T-helper 1 cell treated with Interleukin-12 subunit alpha and Interleukin-12 subunit beta and Interleukin-4 antibody, amounts not matched to agents 30 μg/mL and 1 μg/mL, for 36 hours (primary cell): Measurements from ENCODE around the gene WDR1.

Experiments used
- H3K27ac Mint-ChIP-seq: one replicate; pipeline ENCODE4 v1.8.0; 2021; ENCODE audit warnings: mild to moderate bottlenecking, mixed read lengths
- H3K27me3 Mint-ChIP-seq: one replicate; pipeline ENCODE4 v1.8.0; 2021; ENCODE audit warnings: low read depth, mixed read lengths
- H3K36me3 Mint-ChIP-seq: one replicate; pipeline ENCODE4 v1.8.0; 2021; ENCODE audit warnings: low read depth, mixed read lengths
- H3K4me1 Mint-ChIP-seq: one replicate; pipeline ENCODE4 v1.8.0; 2021; ENCODE audit warnings: low read depth, mixed read lengths
- H3K4me3 Mint-ChIP-seq: one replicate; pipeline ENCODE4 v1.8.0; 2021; ENCODE audit warnings: mild to moderate bottlenecking, moderate library complexity, mixed read lengths
- H3K9me3 Mint-ChIP-seq: one replicate; pipeline ENCODE4 v1.8.0; 2021; ENCODE audit warnings: mixed read lengths

The WDR1 gene

DNA sequence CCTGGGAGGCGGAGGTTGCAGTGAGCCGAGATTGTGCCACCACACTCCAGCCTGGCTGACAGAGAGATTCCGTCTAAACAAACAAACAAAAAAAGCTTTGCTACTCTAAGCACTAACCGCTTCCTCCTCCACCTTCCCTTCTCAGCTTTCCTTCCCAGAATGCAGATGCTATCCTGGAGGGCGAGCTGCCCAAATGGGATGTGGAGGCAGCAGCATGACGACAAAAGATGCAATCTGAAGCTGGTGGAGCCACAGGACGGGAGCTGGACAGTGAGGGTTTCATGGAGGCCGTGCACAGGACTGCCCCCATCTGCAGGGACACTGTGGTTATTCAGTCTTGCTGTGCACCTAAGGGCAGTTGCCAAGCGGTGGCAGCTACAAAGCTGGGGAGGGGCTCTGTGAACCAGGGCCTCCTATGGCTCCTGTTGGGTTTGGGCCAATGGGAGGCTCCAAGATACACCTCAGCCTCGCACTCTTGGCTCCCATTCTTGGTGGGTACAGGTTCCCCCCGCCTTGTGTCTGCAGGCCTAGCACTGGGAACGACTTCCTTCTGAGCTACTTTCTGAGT lies 47.4 kb downstream of the WDR1 start:
- H3K27ac Mint-ChIP-seq: no peak overlapping the region

DNA sequence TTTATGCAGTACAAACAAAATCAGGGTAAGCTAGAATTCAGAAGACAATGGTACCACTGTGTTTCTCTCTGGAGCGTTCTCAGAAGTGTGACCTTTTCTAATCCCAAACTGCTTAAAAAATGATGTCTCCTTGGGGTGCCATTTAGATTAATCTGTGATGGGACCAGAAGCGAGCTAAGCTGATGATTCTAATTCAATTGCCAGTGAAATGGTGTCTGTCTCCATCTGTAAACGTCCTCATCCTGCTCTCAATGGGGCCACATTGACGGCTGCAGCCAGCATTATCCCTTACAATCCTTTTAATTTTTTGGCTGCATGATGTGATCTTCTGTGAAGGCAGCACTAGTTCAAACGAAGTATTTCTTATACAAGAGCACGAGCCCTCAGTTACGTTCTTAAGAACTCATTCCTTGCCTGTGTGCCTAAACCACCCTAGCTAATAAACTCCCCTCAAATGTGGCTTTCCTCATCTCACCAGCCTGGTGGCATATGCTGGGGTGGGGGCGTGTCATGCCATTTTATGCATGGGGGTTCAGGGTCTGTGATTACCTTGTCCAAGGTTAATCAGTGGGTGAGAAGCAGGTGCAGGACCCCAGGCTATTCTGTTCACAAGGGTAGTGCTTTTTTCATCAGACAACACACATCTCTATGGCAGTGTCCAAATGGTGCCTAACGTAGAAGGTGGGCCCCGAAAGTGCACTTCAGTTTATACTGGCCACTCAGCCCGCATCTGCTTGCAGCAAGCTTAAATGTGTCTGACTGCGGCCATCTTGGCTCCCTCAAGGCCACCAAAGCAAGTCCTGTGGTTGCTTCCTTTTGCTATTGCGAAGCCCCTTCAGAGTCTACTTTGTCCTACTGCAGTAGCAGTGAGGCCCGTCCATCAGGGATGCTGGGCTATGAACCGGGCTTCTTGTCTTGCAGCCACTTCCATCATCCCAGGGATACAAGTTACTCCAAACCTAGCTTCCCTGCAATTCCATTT lies 49.6 kb downstream of the WDR1 start:
- Mint-ChIP-seq H3K9me3 (no peaks in the 10 kb centered on the region), H3K4me3 (no peak overlapping the region), H3K27me3 (no peaks in the 10 kb centered on the region), H3K27ac (no peak overlapping the region), H3K36me3 (peaks cover 30% of the 10 kb centered on the region), H3K4me1 (no peaks in the 10 kb centered on the region)

More for the DNA sequence above, 47.4 kb downstream of the WDR1 start:
- Mint-ChIP-seq H3K9me3 (no peaks in the 10 kb centered on the region), H3K4me3 (no peak overlapping the region), H3K27me3 (no peaks in the 10 kb centered on the region), H3K36me3 (peaks cover 41% of the 10 kb centered on the region), H3K4me1 (no peaks in the 10 kb centered on the region)

DNA sequence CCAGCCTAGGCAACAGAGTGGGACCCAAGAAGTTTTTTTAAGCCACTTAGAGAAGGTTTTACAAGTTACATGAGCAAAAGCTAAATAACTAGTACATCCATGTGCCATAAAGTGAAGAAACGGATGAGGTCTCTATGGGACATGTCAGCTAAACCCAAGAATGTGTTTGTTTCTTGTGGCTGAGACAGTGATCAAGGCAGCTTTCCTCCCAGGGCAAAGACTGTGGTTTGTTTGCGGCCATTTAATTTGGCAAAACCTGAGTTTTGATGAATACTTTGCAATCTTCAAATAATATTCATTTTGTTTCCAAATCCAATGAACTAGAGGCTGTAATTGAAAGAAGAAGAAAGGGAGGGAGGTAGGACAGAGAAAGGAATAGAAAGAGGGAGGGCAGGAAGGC lies 50.4 kb downstream of the WDR1 start:
- peaks cover 28% of the 10 kb centered on the region for H3K36me3 Mint-ChIP-seq
- H3K4me3 Mint-ChIP-seq: no peak overlapping the region
- H3K4me1 Mint-ChIP-seq: no peaks in the 10 kb centered on the region
- H3K27me3 Mint-ChIP-seq: no peaks in the 10 kb centered on the region
- H3K9me3 Mint-ChIP-seq: no peaks in the 10 kb centered on the region
- no peak overlapping the region for H3K27ac Mint-ChIP-seq

DNA sequence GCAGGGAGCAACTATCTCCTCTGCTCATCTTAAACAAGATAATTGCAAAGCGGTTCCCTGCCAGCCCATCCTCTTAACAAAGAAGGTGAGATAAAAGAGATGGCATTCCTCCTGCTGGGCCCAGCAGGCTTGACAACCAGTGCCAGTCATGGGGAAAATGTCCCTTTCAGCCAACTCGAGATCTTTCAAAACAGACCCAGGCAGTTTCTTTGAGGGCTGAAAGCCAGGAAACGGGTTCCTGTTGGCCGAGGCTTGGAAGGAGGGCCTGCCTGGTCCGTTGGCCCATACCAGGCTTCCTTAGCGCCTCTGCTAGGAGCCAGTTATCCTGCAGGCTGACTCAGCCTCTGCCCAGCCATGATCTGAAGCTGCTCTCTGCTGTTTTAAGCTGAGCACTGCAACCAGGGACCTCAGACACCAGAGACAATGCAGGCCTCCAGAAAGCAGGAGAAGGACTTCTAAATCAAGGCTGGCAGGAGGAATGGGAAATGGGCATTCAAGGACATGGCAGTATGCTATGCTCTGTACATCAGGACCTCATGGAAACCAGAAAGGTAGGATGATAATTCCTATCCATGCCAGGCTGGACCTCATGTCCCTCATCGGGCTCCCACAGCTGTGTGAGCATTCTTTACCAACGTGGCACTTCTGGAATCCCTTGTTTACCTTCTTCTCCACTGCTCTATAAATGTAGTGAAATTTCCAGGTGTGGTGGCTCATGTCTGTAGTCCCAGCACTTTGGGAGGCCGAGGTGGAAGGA lies 52.9 kb downstream of the WDR1 start:
- no peaks in the 10 kb centered on the region for H3K27me3 Mint-ChIP-seq
- peaks cover 33% of the 10 kb centered on the region for H3K36me3 Mint-ChIP-seq
- H3K4me1 Mint-ChIP-seq: no peaks in the 10 kb centered on the region
- no peak overlapping the region for H3K4me3 Mint-ChIP-seq
- H3K27ac Mint-ChIP-seq: no peak overlapping the region
- H3K9me3 Mint-ChIP-seq: no peaks in the 10 kb centered on the region

DNA sequence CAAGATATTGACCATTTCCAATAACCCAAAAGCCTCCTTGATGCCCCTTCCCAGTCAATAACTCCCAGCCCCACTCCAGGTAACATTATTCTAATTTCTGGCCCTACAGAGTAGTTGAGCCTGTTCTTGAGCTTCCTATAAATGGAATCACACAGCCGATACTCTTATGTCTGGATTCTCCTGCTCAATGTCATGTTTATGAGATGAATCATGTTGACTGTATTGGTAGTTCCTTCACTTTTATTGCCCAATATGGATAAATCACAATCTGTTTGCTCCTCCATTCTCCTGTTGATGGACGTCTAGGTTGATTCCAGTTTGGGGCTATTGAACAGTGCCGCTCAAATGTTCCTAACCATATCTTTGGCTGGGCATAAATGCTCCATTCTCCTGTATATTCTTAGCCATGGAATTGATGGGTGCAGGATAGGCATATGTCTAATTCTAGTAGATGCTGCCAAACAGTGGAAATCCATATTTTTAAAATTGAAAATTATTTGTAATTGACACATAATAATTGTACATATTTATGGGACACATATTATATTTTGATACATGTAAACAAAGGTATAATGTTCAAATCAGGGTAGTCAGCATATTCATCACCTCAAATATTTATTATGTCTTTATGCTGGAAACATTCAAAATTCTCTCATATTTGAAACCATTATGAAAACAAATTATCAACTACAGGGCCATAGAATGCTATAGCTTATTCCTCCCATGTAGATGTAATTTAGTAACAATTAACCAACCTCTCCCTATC lies 54.8 kb downstream of the WDR1 start:
- Mint-ChIP-seq H3K9me3 (no peaks in the 10 kb centered on the region), H3K4me3 (no peak overlapping the region), H3K27me3 (no peaks in the 10 kb centered on the region), H3K36me3 (peaks cover 25% of the 10 kb centered on the region), H3K27ac (no peak overlapping the region), H3K4me1 (no peaks in the 10 kb centered on the region)

DNA sequence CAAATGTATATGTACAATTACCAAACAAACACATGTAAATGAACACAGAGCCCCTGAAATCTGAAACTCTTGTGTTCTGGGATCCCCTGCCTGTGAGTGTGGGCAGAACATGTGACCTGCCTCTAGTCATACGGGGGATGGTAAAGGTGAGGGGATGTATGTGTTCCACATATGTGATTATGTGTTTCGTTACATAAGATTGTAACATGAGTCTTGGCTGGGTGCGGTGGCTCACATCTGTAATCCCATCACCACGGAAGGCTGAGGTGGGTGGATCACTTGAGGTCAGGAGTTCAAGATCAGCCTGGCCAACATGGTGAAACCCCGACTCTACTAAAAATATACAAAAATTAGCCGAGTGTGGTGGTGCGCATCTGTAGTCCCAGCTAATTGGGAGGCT lies 58.2 kb downstream of the WDR1 start:
- Mint-ChIP-seq H3K4me3 (no peak overlapping the region), H3K27ac (no peak overlapping the region), H3K4me1 (no peaks in the 10 kb centered on the region), H3K9me3 (no peaks in the 10 kb centered on the region), H3K27me3 (no peaks in the 10 kb centered on the region), H3K36me3 (peaks cover 21% of the 10 kb centered on the region)

DNA sequence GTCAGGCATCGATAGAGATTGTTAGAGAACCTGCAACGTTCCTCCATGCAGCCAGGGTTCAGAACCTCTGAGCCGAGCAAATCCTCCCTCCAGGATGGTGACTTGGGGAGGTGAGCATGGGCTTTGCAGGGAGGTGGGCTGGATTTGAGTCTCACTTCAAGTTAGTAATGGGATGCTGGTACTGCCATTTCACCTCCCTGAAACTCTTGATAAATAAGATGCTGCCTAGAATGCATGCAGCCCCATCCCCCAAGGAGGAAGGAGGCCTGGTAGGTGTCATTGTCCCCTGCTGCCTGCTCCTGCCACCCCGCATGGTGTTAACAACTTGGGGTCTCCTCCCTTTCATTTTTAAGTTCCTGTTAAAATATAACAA lies 59.6 kb downstream of the WDR1 start:
- H3K27me3 Mint-ChIP-seq: no peaks in the 10 kb centered on the region
- no peaks in the 10 kb centered on the region for H3K9me3 Mint-ChIP-seq
- H3K27ac Mint-ChIP-seq: no peak overlapping the region
- H3K4me1 Mint-ChIP-seq: no peaks in the 10 kb centered on the region
- no peak overlapping the region for H3K4me3 Mint-ChIP-seq
- H3K36me3 Mint-ChIP-seq: peaks cover 15% of the 10 kb centered on the region

DNA sequence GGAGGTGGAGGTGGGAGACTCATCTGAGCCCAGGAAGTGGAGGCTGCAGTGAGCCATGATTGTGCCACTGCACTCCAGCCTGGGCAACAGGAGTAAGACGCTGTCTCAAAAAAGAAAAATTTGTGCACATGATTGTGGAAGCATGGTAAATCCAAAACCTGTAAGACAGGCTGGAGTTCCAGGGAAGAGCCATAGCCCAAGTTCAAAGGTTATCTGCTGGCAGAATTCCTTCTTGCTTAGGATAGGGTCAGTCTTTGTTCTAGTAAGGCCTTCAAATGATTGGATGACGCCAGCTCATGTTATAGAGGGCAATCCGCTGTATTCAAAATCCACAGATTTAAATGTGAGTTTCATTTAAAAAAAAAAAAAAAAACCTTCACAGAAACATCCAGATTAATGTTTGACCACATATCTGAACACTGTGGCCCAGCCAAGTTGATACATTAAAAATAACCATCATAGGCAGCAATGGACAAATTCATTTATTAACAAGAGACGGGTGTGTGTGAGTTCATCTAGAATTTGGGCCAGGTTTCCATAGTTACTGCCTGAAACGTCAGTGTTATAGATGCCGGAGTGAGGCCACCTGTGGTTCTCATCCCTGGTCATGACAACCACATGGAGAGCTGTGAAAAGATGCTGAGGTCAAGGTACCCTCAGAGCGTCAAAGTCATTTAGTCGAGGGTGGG lies 60.1 kb downstream of the WDR1 start:
- Mint-ChIP-seq H3K4me1 (no peaks in the 10 kb centered on the region), H3K27ac (no peak overlapping the region), H3K4me3 (no peak overlapping the region), H3K27me3 (no peaks in the 10 kb centered on the region), H3K36me3 (peaks cover 15% of the 10 kb centered on the region), H3K9me3 (no peaks in the 10 kb centered on the region)

DNA sequence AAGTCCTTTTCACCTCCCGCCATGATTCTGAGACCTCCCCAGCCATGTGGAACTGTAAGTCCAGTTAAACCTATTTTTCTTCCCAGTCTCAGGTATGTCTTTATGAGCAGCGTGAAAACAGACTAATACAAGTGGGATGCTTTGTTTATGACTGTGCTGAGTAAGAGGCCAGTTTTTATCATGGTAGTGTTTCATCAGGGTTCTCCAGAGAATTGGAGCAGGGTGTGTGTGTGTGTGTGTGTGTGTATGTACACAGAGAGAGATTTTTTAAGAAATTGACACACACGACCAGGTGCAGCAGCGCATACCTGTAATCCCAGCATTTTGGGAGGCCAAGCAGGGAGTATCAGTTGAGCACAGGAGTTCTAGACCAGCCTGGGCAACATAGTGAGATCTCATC lies 60.7 kb downstream of the WDR1 start:
- Mint-ChIP-seq H3K4me1 (no peaks in the 10 kb centered on the region), H3K27ac (no peak overlapping the region), H3K27me3 (no peaks in the 10 kb centered on the region), H3K9me3 (no peaks in the 10 kb centered on the region), H3K4me3 (no peak overlapping the region), H3K36me3 (peaks cover 15% of the 10 kb centered on the region)

DNA sequence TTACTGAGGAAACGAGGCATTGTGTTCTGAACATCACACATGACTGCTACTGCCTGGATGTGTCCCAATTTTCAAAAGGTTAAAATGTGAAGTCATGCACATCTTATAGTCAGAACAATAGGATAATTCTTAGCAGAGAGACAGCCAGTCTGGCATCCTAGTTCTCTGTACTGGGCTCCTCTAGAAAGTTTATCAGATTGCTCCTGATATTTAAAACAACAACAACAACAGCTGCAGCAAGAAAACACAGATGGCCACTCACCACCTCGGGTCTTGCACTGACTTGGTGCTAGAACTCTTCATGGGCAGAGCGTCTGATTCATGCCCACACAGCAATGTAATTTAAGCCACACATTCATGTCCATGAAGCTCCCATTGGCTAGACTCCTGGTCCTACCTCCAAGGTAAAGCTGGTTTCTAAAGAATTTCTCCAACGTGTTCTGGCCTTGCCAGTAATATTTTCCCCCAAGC lies 62.0 kb downstream of the WDR1 start:
- no peaks in the 10 kb centered on the region for H3K27me3 Mint-ChIP-seq
- no peaks in the 10 kb centered on the region for H3K4me1 Mint-ChIP-seq
- H3K36me3 Mint-ChIP-seq: peaks cover 9% of the 10 kb centered on the region
- no peak overlapping the region for H3K4me3 Mint-ChIP-seq
- no peak overlapping the region for H3K27ac Mint-ChIP-seq
- no peaks in the 10 kb centered on the region for H3K9me3 Mint-ChIP-seq

DNA sequence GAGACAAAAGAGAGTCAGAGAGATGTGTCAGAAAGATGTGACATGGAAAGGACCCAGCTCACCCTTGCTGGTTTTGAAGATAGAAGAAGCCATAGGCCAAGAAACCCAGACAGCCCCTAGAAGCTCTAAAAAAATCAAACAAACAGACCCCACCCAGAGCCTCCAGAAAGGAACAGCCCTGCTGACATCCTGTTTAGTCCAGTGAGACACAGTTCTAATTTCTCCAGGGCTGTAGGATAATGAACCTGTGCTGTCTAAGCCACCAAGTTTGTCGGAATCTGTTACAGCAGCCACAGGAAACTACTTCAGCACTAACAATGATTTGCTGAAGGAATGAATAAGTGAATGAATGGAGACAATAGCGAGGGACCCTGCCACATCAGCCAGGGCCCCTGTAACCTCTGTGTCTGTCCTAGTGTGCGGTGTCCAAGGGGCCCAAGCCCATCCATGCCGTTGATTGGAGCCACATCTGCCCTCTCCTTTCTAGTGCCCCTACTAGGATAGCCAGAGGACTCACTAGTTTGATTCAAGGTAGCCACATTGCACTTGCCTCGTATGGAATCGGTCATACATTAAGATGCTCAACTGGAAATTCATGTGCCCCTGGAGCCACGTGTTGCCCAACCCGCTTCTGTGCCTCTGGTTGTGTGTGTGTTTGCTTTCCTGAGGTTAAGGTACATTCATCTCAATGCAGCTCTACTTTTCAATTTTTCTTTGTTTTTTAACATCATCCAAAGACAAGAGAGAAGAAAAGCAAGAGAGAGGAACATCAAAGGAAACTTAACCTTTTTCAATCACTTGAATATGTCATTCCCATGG lies 62.8 kb downstream of the WDR1 start:
- Mint-ChIP-seq H3K27me3 (no peaks in the 10 kb centered on the region), H3K4me1 (peaks cover 3% of the 10 kb centered on the region), H3K4me3 (no peak overlapping the region), H3K36me3 (peaks cover 8% of the 10 kb centered on the region), H3K9me3 (no peaks in the 10 kb centered on the region), H3K27ac (no peak overlapping the region)

DNA sequence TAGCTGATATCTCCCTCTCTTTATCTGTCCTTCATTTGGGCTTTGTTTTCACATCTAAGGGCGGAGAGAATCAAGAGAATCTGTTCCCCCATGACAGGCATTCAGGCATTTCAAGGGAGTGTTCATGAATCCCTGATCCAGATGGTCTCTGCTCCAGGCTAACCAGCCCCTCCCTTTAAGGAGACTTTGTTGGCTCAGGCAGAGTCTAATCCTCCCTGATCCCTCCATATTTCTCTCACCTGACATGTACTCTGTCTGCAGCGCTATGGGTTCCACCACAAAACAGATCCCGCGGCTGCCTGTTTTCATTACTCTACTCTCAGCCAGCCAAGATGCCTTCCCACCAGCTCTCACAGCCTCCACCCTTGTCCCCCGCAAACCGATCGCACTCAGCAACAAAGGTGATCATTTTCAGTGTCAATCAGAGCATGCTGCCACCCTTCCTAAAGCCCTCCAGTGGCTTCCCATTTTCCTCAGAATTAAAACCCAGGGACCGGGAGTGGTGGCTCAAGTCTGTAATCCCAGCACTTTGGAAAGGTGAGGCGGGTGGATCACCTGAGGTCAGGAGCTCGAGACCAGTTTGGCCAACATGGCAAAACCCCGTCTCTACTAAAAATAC lies 65.0 kb downstream of the WDR1 start:
- Mint-ChIP-seq H3K4me3 (no peak overlapping the region), H3K36me3 (peaks cover 5% of the 10 kb centered on the region), H3K27ac (no peak overlapping the region), H3K27me3 (no peaks in the 10 kb centered on the region), H3K9me3 (no peaks in the 10 kb centered on the region), H3K4me1 (peaks cover 11% of the 10 kb centered on the region)

DNA sequence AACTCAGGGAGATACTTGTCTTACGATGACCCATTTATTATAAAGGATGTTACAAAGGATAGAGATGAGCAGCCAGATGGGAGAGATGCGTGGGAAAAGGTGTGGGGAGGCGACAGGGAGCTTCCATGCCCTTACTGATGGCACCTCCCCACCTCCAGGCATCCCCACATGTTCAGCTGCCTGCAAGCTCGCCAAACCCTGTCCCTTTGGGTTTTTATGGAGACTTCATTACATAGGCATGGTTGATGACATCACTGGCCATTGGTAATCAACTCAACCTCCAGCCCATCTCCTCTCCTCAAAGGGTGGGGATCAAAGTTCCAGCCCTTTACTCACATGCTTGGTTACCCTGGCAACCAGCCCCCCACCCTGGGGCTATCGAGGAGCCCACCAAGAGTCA lies 65.9 kb downstream of the WDR1 start:
- Mint-ChIP-seq H3K4me3 (no peak overlapping the region), H3K27ac (no peak overlapping the region), H3K27me3 (no peaks in the 10 kb centered on the region), H3K9me3 (no peaks in the 10 kb centered on the region), H3K4me1 (peaks cover 11% of the 10 kb centered on the region), H3K36me3 (peaks cover 3% of the 10 kb centered on the region)
